ENCODE results near the gene TTF2. TPM values are rescaled to one million over a fixed set of nuclear protein-coding genes. Genes with fewer than 3 reads are reported as not detected.

Gene TTF2
- total RNA-seq = 6.5 and 19.1 TPM in 2 replicates

DNA sequence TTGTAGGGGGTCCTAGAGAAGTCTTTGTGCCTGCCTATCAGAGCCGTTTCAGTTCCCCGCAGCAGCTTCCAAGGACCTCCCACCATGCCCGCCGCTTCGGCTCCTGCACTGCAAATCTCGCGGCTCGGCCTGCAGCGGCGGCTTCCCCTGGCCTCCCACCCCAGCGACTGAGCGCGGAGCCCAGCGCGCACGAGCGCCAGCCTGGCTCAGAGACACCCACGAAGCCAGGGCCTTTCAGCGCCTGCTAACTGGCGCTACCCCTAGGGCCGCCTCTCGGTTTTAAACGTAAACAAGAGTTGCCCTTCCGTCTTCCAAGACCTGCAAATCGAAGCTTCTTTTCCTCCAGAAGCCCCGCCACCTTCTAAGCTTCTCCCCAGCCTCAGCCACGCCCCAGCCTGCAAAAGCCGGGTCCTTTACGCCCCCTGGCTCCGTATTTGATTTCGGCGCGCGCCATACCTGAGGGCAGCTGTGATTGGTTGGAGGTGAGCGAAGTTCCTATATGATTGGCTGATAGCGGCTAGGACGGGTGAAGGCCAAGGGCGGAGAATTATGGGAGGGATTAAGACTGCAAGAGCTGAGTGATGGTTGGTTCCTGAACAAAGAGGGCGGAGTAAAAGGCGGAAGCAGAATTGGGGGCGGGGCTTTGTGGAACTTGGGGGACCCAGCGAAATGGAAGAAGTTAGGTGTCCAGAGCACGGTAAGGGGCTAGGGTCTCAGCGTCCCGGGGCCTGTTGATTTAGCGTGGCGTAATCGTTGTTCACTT is at the start of gene TTF2:
TSS of gene TTF2 (plus strand) at position 649 of the 763 bp plus-strand sequence. CDS start at position 670, 21 bp downstream.

DNA sequence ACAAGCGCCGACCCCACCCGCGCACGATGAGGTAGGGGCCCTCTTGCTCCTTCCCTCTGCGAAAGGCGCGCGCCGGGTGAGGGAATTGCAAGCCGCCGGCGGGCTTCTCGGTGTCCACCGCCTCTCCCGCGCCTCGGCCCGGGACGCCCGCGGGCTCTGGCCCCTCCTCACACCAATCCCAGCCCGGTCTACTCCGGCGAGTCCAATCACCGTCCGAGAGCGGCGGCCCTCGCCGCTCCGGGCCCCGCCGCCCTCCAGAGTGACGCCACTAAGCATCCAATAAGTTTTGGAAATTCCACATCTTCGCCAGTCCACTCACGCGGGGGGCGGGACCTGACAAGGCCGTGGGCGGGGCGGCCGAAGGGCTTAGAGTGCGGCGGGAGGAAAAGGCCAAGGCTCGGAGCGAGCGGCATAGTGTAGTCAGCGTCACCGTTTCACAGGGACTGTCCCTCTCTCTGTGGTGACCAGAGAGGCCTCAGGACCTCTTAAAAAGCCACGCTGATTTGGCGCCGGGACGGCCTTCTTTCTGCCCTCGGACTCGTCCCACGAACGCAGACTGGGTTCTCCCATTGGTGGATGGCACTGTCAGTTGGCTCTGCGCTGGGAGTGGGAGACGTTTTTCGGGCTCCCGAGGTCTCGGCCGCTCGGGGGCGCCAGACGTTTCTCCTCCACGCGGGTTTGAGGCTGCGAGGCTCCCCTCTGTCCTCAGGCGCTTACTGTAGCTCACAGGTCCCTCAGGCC is 61.6 kb downstream of the TTF2 start, which contains the start of gene TRIM45:
TSS of gene TRIM45 (minus strand) at position 161 of the 741 bp plus-strand sequence. CDS start 548 bp downstream, outside the sequence.

Other genes starting within 250 kb of the TTF2 start
- gene PTGFRN, start 150.4 kb upstream of the TTF2 start, total RNA-seq = 13.1 and 31.5 TPM in 2 replicates
- gene CD101, start 58.6 kb upstream of the TTF2 start, total RNA-seq = under 0.01 and 0.18 TPM in 2 replicates
- gene TRIM45, start 61.4 kb downstream of the TTF2 start, total RNA-seq = 2.4 and 5.3 TPM in 2 replicates
- not detected in 2 replicates for gene VTCN1, start 150.6 kb downstream of the TTF2 start, total RNA-seq

Measured in smooth muscle cell of the umbilical artery (primary cell).